Kidney epithelial cell (primary cell): Measurements from ENCODE around the gene GJC2. TPM values are rescaled to one million over a fixed set of nuclear protein-coding genes. Genes with fewer than 3 reads are reported as not detected.
A peak's percentile ranks its signal among the peaks of the same experiment; 100 is the strongest.

ENCODE experiments used
- DNase-seq: peaks from one replicate; pipeline ENCODE4 v3.0.0-alpha.2; 2010; ENCODE audit warnings: low read depth
- H3K27me3 ChIP-seq: 2 replicates; pipeline ENCODE4 v1.6.0; 2011; ENCODE audit warnings: low read length; ENCODE audit not compliant: control insufficient read depth, insufficient read depth
- H3K36me3 ChIP-seq: 2 replicates; pipeline ENCODE4 v1.5.1; 2011; ENCODE audit warnings: low read length; ENCODE audit not compliant: control insufficient read depth, insufficient read depth
- H3K4me3 ChIP-seq: 2 replicates; pipeline ENCODE4 v1.5.1; 2011; ENCODE audit warnings: low read depth, mild to moderate bottlenecking, control low read depth, low read length
- CTCF ChIP-seq: IDR thresholded peaks from 2 replicates; pipeline ENCODE4 v1.5.1; 2011; ENCODE audit warnings: mild to moderate bottlenecking, moderate library complexity, low read length, control low read depth, inconsistent platforms; ENCODE audit not compliant: insufficient read depth, poor library complexity, severe bottlenecking
- total RNA-seq: library from RNA; depleted of rRNA; stranded (reverse); fragments of >200 nt; gene quantifications from 2 replicates; pipeline ENCODE4 v1.2.3, GENCODE V29; 2015

The GJC2 gene
- total RNA-seq, 1 donor from 2014 or later = 0.38 TPM

- no peak for TF ChIP-seq CTCF
- no peak for DNase-seq
These were observed 12.8 kb upstream of the GJC2 start for GRCh38 chr1:228136901-228137300.

GRCh38 chr1:228139406-228139930 is 10.3 kb upstream of the GJC2 start:
- peaks cover 3% of the 10 kb centered on the region for H3K27me3 ChIP-seq
- peaks cover 2% of the 10 kb centered on the region for H3K36me3 ChIP-seq
- no peak for TF ChIP-seq CTCF

More at GRCh38 chr1:228136901-228137300, 12.8 kb upstream of the GJC2 start:
- no peaks in the 10 kb centered on the region for H3K36me3 ChIP-seq
- H3K27me3 ChIP-seq = peaks cover 3% of the 10 kb centered on the region
- H3K4me3 ChIP-seq = no peak overlapping the region

GRCh38 chr1:228139931-228140723 is 9.6 kb upstream of the GJC2 start, which contains the start of gene GUK1:
GUK1 (plus strand) TSS chr1:228140279; CDS start chr1:228140303, 24 bp downstream.
- H3K27me3 ChIP-seq = no peaks in the 10 kb centered on the region
- peak; percentile 18 for TF ChIP-seq CTCF
- DNase-seq = peak; percentile 98
- peak within 1 kb of the TSS; percentile 56 for H3K4me3 ChIP-seq
- H3K36me3 ChIP-seq = peaks cover 2% of the 10 kb centered on the region

More at GRCh38 chr1:228139406-228139930, 10.3 kb upstream of the GJC2 start:
- DNase-seq = no peak
- peak overlapping the region; percentile 56 for H3K4me3 ChIP-seq

- DNase-seq = no peak
- Histone ChIP-seq H3K27me3 (no peaks in the 10 kb centered on the region), H3K36me3 (peaks cover 3% of the 10 kb centered on the region), H3K4me3 (peak overlapping the region; percentile 56)
- no peak for TF ChIP-seq CTCF
These were observed 9.0 kb upstream of the GJC2 start for GRCh38 chr1:228140724-228141225.

- H3K27me3 ChIP-seq = no peaks in the 10 kb centered on the region
- peak overlapping the region; percentile 56 for H3K4me3 ChIP-seq
- TF ChIP-seq CTCF = no peak
- peaks cover 4% of the 10 kb centered on the region for H3K36me3 ChIP-seq
- DNase-seq = no peak
These were observed 8.3 kb upstream of the GJC2 start for GRCh38 chr1:228141226-228142044.
